OCI-LY7 (cell line): Measurements from ENCODE around the gene IFITM5. TPM values are rescaled to one million over a fixed set of nuclear protein-coding genes. Genes with fewer than 3 reads are reported as not detected.

Experiments used
- BruUV-seq: library from RNA; stranded (reverse); fragments of 400-500 nt; replicated peaks from 2 replicates; lab custom pipeline; 2021; lab: Mats Ljungman, UMichigan
- CTCF ChIA-PET: fragments of 300-600 bp; sonication (Branson Sonifier 250); formaldehyde crosslinking; loops from one replicate; lab custom pipeline; 2022; ENCODE audit warnings: antibody characterized with exemption; ENCODE audit not compliant: unreplicated experiment; lab: Charles Lee
- POLR2A ChIA-PET: fragments of 300-600 bp; sonication (Branson Sonifier 250); formaldehyde crosslinking; loops from one replicate; lab custom pipeline; 2022; ENCODE audit warnings: antibody characterized with exemption; lab: Charles Lee
- DNase-seq: peaks from one replicate; pipeline ENCODE4 v3.0.0-alpha.2; 2015; ENCODE audit warnings: low spot score
- H2AFZ ChIP-seq: fragments of 200-600 bp; sonication (generic), shearing (Covaris generic); 2 replicates; pipeline ENCODE4 v1.6.1; 2014; ENCODE audit warnings: mild to moderate bottlenecking, antibody characterized with exemption, low read length, moderate library complexity
- H3K27ac ChIP-seq: fragments of 200-600 bp; sonication (generic); 2 replicates; pipeline ENCODE4 v1.5.1; 2014; ENCODE audit warnings: mixed run types, low read depth, mild to moderate bottlenecking, moderate library complexity, low read length, inconsistent platforms; ENCODE audit not compliant: poor library complexity, severe bottlenecking
- H3K36me3 ChIP-seq: fragments of 200-600 bp; sonication (generic); 2 replicates; pipeline ENCODE4 v1.6.1; 2014; ENCODE audit warnings: mild to moderate bottlenecking, antibody characterized with exemption, low read length, moderate library complexity, mixed read lengths; ENCODE audit not compliant: insufficient read depth
- H3K4me1 ChIP-seq: fragments of 200-600 bp; sonication (generic); 2 replicates; pipeline ENCODE4 v1.5.1; 2014; ENCODE audit warnings: mild to moderate bottlenecking, low read length; ENCODE audit not compliant: insufficient read depth, poor library complexity, severe bottlenecking
- H3K4me2 ChIP-seq: fragments of 200-600 bp; sonication (generic); 2 replicates; pipeline ENCODE4 v1.6.1; 2014; ENCODE audit warnings: mild to moderate bottlenecking, low read length
- H3K4me3 ChIP-seq: fragments of 200-600 bp; sonication (generic); 2 replicates; pipeline ENCODE4 v1.5.1; 2014; ENCODE audit warnings: mild to moderate bottlenecking, low read depth, low read length; ENCODE audit not compliant: poor library complexity, severe bottlenecking
- H3K79me2 ChIP-seq: fragments of 200-600 bp; sonication (generic); 2 replicates; pipeline ENCODE4 v1.6.1; 2016; ENCODE audit warnings: low read depth, mild to moderate bottlenecking, low read length, moderate library complexity, mixed read lengths; ENCODE audit not compliant: insufficient read depth
- H3K9me2 ChIP-seq: fragments of 200-600 bp; sonication (generic); 2 replicates; pipeline ENCODE4 v1.6.1; 2016; ENCODE audit warnings: mild to moderate bottlenecking, low read length, mixed read lengths; ENCODE audit not compliant: insufficient read depth
- H3K9me3 ChIP-seq: fragments of 200-600 bp; sonication (generic); 2 replicates; pipeline ENCODE4 v1.6.1; 2014; ENCODE audit warnings: mild to moderate bottlenecking, mixed run types, low read length, mixed read lengths
- H4K20me1 ChIP-seq: fragments of 200-600 bp; sonication (generic); 2 replicates; pipeline ENCODE4 v1.6.1; 2014; ENCODE audit warnings: mild to moderate bottlenecking, antibody characterized with exemption, low read length, moderate library complexity, mixed read lengths; ENCODE audit not compliant: insufficient read depth
- EZH2phosphoT487 ChIP-seq: fragments of 200-600 bp; sonication (generic); IDR thresholded peaks from 2 replicates; pipeline ENCODE4 v1.6.1; 2018; ENCODE audit warnings: low read depth, borderline replicate concordance, mild to moderate bottlenecking, mixed run types, antibody characterized with exemption, low read length, moderate library complexity, mixed read lengths
- intact Hi-C: fragments of 100-400 bp; cut with micrococcal nuclease; formaldehyde crosslinking; loops from one replicate; pipeline ENCODE4 v1.10.0; 2022; ENCODE audit not compliant: unreplicated experiment
- total RNA-seq, 2 experiments: library from RNA; depleted of rRNA in 1 of 2; stranded (reverse); fragments of >200 nt in 1 of 2; shearing (Covaris generic) in 1 of 2; gene quantifications; 2 replicates each; pipeline ENCODE4 v1.2.3, GENCODE V29; 2014 to 2022
- TF ChIP-seq, protein P1 (sequence below): fragments of 200-600 bp; sonication (generic); conservative IDR thresholded peaks from 2 replicates; pipeline ENCODE4 v1.5.1; 2014; ENCODE audit warnings: mild to moderate bottlenecking, antibody characterized with exemption, low read length, moderate library complexity, mixed read lengths

IFITM5 gene
- total RNA-seq, 2 experiments from 2014 or later, result not detected

- H3K79me2 ChIP-seq, result no peaks in the 10 kb centered on the region
- H3K4me3 ChIP-seq, result peak within 1 kb of the TSS; percentile 67
- H3K27ac ChIP-seq, result peak within 1 kb of the TSS; percentile 76
- peak; percentile 73 for DNase-seq
- H3K9me2 ChIP-seq, result no peaks in the 10 kb centered on the region
- TSS peak; percentile 98 for BruUV-seq
- no peaks in the 10 kb centered on the region for H3K36me3 ChIP-seq
- peak within 1 kb of the TSS; percentile 68 for H3K4me2 ChIP-seq
- H4K20me1 ChIP-seq, result no peaks in the 10 kb centered on the region
- ChIA-PET POLR2A (interaction anchor here (0.5 to 3.8 kb wide), 2 partner anchors 27 to 93 kb away, joined by 3 to 18 read pairs; no protein-coding TSS in a partner anchor), CTCF (no interaction called here)
- H3K9me3 ChIP-seq, result no peaks in the 10 kb centered on the region
- H3K4me1 ChIP-seq, result peaks cover 44% of the 10 kb centered on the region
- peak within 1 kb of the TSS; percentile 45; the same call in 1 of the 2 replicates for H2AFZ ChIP-seq
- intact Hi-C loops, result loop anchor here (2.0 kb wide), 2 partner anchors 41 to 45 kb away; no protein-coding TSS in a partner anchor
- no peak for TF ChIP-seq EZH2phosphoT487
- TF ChIP-seq, protein P1, sequence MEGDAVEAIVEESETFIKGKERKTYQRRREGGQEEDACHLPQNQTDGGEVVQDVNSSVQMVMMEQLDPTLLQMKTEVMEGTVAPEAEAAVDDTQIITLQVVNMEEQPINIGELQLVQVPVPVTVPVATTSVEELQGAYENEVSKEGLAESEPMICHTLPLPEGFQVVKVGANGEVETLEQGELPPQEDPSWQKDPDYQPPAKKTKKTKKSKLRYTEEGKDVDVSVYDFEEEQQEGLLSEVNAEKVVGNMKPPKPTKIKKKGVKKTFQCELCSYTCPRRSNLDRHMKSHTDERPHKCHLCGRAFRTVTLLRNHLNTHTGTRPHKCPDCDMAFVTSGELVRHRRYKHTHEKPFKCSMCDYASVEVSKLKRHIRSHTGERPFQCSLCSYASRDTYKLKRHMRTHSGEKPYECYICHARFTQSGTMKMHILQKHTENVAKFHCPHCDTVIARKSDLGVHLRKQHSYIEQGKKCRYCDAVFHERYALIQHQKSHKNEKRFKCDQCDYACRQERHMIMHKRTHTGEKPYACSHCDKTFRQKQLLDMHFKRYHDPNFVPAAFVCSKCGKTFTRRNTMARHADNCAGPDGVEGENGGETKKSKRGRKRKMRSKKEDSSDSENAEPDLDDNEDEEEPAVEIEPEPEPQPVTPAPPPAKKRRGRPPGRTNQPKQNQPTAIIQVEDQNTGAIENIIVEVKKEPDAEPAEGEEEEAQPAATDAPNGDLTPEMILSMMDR, result peak; percentile 49
Measured at GRCh38 chr11:313787-314553, 14.6 kb upstream of the IFITM5 start, which contains the start of gene IFITM1. IFITM1 (plus strand) TSS chr11:314040; CDS start chr11:314171, 131 bp downstream.

DNA sequence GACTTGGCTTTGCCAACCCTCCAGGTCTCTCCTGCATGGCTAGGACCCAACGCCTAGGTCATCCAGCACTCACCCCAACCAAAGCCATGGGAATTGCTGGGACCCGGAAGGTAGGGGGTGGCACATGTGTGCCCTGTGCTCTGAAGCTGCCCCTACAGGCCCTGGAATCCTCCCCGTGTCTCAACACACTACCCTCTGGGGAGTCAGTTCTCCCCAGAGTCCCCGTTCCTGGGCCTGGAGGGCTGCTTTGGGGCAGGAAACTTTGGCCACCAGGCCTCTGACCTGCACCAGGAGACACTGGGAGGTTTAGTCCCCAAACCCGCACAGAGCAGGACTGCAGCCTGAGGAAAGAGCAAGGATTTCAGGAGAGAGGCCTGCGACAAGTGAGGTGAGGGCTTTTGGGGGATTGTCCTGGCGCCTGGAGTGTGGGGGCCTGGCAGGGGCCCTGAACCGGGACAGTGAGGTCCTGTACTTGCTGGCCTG is 14.0 kb upstream of the IFITM5 start:
- Histone ChIP-seq H3K9me3 (no peaks in the 10 kb centered on the region), H3K36me3 (no peaks in the 10 kb centered on the region), H2AFZ (peak overlapping the region; percentile 45; the same call in 1 of the 2 replicates), H3K79me2 (no peaks in the 10 kb centered on the region), H3K27ac (peak overlapping the region; percentile 76), H3K9me2 (no peaks in the 10 kb centered on the region), H3K4me2 (peak overlapping the region; percentile 68), H3K4me1 (peaks cover 45% of the 10 kb centered on the region), H4K20me1 (no peaks in the 10 kb centered on the region), H3K4me3 (peak overlapping the region; percentile 67)
- intact Hi-C loops, result loop anchor here (2.0 kb wide), 2 partner anchors 41 to 45 kb away; no protein-coding TSS in a partner anchor
- ChIA-PET CTCF (no interaction called here), POLR2A (interaction anchor here (0.7 to 2.3 kb wide), 7 partner anchors 14 to 45 kb away, joined by 3 to 17 read pairs (median 5); no protein-coding TSS in a partner anchor)
- TF ChIP-seq, protein P1, result no peak
- TF ChIP-seq EZH2phosphoT487, result no peak
- no TSS peak for BruUV-seq
- no peak for DNase-seq
